HEK293 (cell line): ENCODE measurements around the gene OBSCN.

Experiments used
- CTCF ChIA-PET: fragments of 350-600 bp; formaldehyde crosslinking; extraction: SDS; loops from one replicate; lab custom pipeline; 2021; ENCODE audit warnings: antibody characterized with exemption; lab: Yijun Ruan, JAX
- POLR2A ChIA-PET: fragments of 300-600 bp; formaldehyde crosslinking; extraction: SDS; loops from one replicate; lab custom pipeline; 2020; ENCODE audit warnings: antibody characterized with exemption, inconsistent platforms; lab: Yijun Ruan, JAX
- H3K27ac ChIP-seq: fragments of 200-500 bp; sonication (Bioruptor generic); 2 replicates; pipeline ENCODE4 v1.5.1; 2014; ENCODE audit warnings: low read depth, low read length, control low read depth, inconsistent platforms; ENCODE audit errors: extremely low read depth
- H3K36me3 ChIP-seq, 2 experiments: fragments of 200-500 bp in 1 of 2; sonication (Bioruptor generic) in 1 of 2; 1 replicate in 1 of 2; 2 replicates in 1 of 2; pipeline ENCODE4 v1.5.1; 2014 to 2017; ENCODE audit warnings: inconsistent platforms in 2 of 2, low read length in 2 of 2; ENCODE audit not compliant: control insufficient read depth in 2 of 2, insufficient read depth in 1 of 2
- H3K4me1 ChIP-seq: fragments of 200-500 bp; sonication (Bioruptor generic); 2 replicates; pipeline ENCODE4 v1.5.1; 2014; ENCODE audit warnings: mild to moderate bottlenecking, low read length, inconsistent platforms; ENCODE audit not compliant: control insufficient read depth, insufficient read depth
- H3K4me3 ChIP-seq: 2 replicates; pipeline ENCODE4 v1.5.1; 2011; ENCODE audit warnings: low read depth, mild to moderate bottlenecking, control low read depth, low read length, moderate library complexity
- H3K9me3 ChIP-seq: fragments of 200-500 bp; sonication (Bioruptor generic); 2 replicates; pipeline ENCODE4 v1.5.1; 2014; ENCODE audit warnings: low read depth, low read length, inconsistent platforms; ENCODE audit not compliant: control insufficient read depth, insufficient read depth
- FEZF1 ChIP-seq: fragments of 450-650 bp; formaldehyde crosslinking; IDR thresholded peaks from 2 replicates; pipeline ENCODE4 v1.5.1; 2016; ENCODE audit warnings: missing biosample characterization, missing genetic modification characterization
- HOXA7 ChIP-seq: sonication (generic); formaldehyde crosslinking; IDR thresholded peaks from 2 replicates; pipeline ENCODE4 v1.8.1; 2022; ENCODE audit warnings: missing genetic modification reagents, borderline replicate concordance
- HOXC10 ChIP-seq: sonication (generic); formaldehyde crosslinking; IDR thresholded peaks from 2 replicates; pipeline ENCODE4 v1.8.1; 2023; ENCODE audit warnings: mild to moderate bottlenecking, missing genetic modification reagents
- KLF10 ChIP-seq: fragments of 450-650 bp; IDR thresholded peaks from 2 replicates; pipeline ENCODE4 v1.5.1; 2018; ENCODE audit warnings: missing biosample characterization, mild to moderate bottlenecking, missing genetic modification characterization
- KLF8 ChIP-seq: fragments of 450-650 bp; formaldehyde crosslinking; IDR thresholded peaks from 2 replicates; pipeline ENCODE4 v1.5.1; 2016; ENCODE audit warnings: missing biosample characterization, missing genetic modification characterization
- MEIS1 ChIP-seq: sonication (generic); formaldehyde crosslinking; IDR thresholded peaks from 2 replicates; pipeline ENCODE4 v1.8.1; 2022; ENCODE audit warnings: missing genetic modification reagents, mild to moderate bottlenecking, borderline replicate concordance
- OSR2 ChIP-seq: fragments of 450-650 bp; formaldehyde crosslinking; IDR thresholded peaks from 2 replicates; pipeline ENCODE4 v1.5.1; 2016; ENCODE audit warnings: missing biosample characterization, missing genetic modification characterization
- RBAK ChIP-seq: fragments of 450-650 bp; formaldehyde crosslinking; IDR thresholded peaks from 2 replicates; pipeline ENCODE4 v1.5.1; 2016; ENCODE audit warnings: missing biosample characterization, missing genetic modification characterization
- REPIN1 ChIP-seq: fragments of 450-650 bp; formaldehyde crosslinking; IDR thresholded peaks from 2 replicates; pipeline ENCODE4 v1.5.1; 2017; ENCODE audit warnings: missing biosample characterization, missing genetic modification characterization, low read depth
- SP2 ChIP-seq: fragments of 450-650 bp; formaldehyde crosslinking; IDR thresholded peaks from 2 replicates; pipeline ENCODE4 v1.5.1; 2016; ENCODE audit warnings: missing biosample characterization, missing genetic modification characterization
- ZBTB17 ChIP-seq: fragments of 450-650 bp; formaldehyde crosslinking; IDR thresholded peaks from 2 replicates; pipeline ENCODE4 v1.5.1; 2016; ENCODE audit warnings: missing biosample characterization, missing genetic modification characterization
- ZBTB26 ChIP-seq: fragments of 450-650 bp; formaldehyde crosslinking; optimal IDR thresholded peaks from 2 replicates; pipeline ENCODE3; 2016; ENCODE audit warnings: missing biosample characterization, mild to moderate bottlenecking, missing genetic modification characterization
- ZBTB48 ChIP-seq: fragments of 450-650 bp; formaldehyde crosslinking; IDR thresholded peaks from 2 replicates; pipeline ENCODE4 v1.5.1; 2016; ENCODE audit warnings: missing biosample characterization, missing genetic modification characterization
- ZFP37 ChIP-seq: fragments of 450-650 bp; formaldehyde crosslinking; IDR thresholded peaks from 2 replicates; pipeline ENCODE4 v1.5.1; 2016; ENCODE audit warnings: missing biosample characterization, missing genetic modification characterization
- ZNF121 ChIP-seq: fragments of 450-650 bp; formaldehyde crosslinking; IDR thresholded peaks from 2 replicates; pipeline ENCODE4 v1.5.1; 2016; ENCODE audit warnings: missing biosample characterization, missing genetic modification characterization
- ZNF169 ChIP-seq: fragments of 450-650 bp; formaldehyde crosslinking; IDR thresholded peaks from 2 replicates; pipeline ENCODE4 v1.5.1; 2016; ENCODE audit warnings: missing biosample characterization, missing genetic modification characterization
- ZNF18 ChIP-seq: fragments of 450-650 bp; formaldehyde crosslinking; IDR thresholded peaks from 2 replicates; pipeline ENCODE4 v1.5.1; 2016; ENCODE audit warnings: missing biosample characterization, missing genetic modification characterization
- ZNF223 ChIP-seq: fragments of 450-650 bp; formaldehyde crosslinking; IDR thresholded peaks from 2 replicates; pipeline ENCODE4 v1.5.1; 2016; ENCODE audit warnings: missing biosample characterization, missing genetic modification characterization
- ZNF24 ChIP-seq: fragments of 450-650 bp; formaldehyde crosslinking; IDR thresholded peaks from 2 replicates; pipeline ENCODE4 v1.5.1; 2016; ENCODE audit warnings: missing biosample characterization, missing genetic modification characterization
- ZNF366 ChIP-seq: fragments of 450-650 bp; formaldehyde crosslinking; conservative IDR thresholded peaks from 2 replicates; pipeline ENCODE4 v1.5.1; 2016; ENCODE audit warnings: missing biosample characterization, missing genetic modification characterization
- ZNF37A ChIP-seq: fragments of 450-650 bp; IDR thresholded peaks from 2 replicates; pipeline ENCODE4 v1.5.1; 2018; ENCODE audit warnings: missing biosample characterization, missing genetic modification characterization
- ZNF426 ChIP-seq: fragments of 450-650 bp; formaldehyde crosslinking; IDR thresholded peaks from 2 replicates; pipeline ENCODE4 v1.5.1; 2017; ENCODE audit warnings: missing biosample characterization, missing genetic modification characterization, mild to moderate bottlenecking, inconsistent platforms, moderate library complexity
- ZNF514 ChIP-seq: fragments of 450-650 bp; formaldehyde crosslinking; IDR thresholded peaks from 2 replicates; pipeline ENCODE4 v1.5.1; 2016; ENCODE audit warnings: missing biosample characterization, missing genetic modification characterization
- ZNF549 ChIP-seq: fragments of 450-650 bp; IDR thresholded peaks from 2 replicates; pipeline ENCODE4 v1.5.1; 2018; ENCODE audit warnings: missing biosample characterization, missing genetic modification characterization, mild to moderate bottlenecking, inconsistent platforms, moderate library complexity
- ZNF621 ChIP-seq: fragments of 450-650 bp; formaldehyde crosslinking; IDR thresholded peaks from 2 replicates; pipeline ENCODE4 v1.5.1; 2017; ENCODE audit warnings: missing biosample characterization, missing genetic modification characterization
- ZNF629 ChIP-seq: fragments of 450-650 bp; formaldehyde crosslinking; IDR thresholded peaks from 2 replicates; pipeline ENCODE4 v1.5.1; 2017; ENCODE audit warnings: missing biosample characterization, missing genetic modification characterization
- ZNF76 ChIP-seq: fragments of 450-650 bp; formaldehyde crosslinking; IDR thresholded peaks from 2 replicates; pipeline ENCODE4; 2016; ENCODE audit warnings: low read depth, missing biosample characterization, missing genetic modification characterization, borderline replicate concordance
- ZNF768 ChIP-seq: fragments of 450-650 bp; formaldehyde crosslinking; IDR thresholded peaks from 2 replicates; pipeline ENCODE4 v1.5.1; 2018; ENCODE audit warnings: missing biosample characterization, mild to moderate bottlenecking, missing genetic modification characterization
- ZNF791 ChIP-seq: fragments of 450-650 bp; formaldehyde crosslinking; IDR thresholded peaks from 2 replicates; pipeline ENCODE4 v1.5.1; 2016; ENCODE audit warnings: missing biosample characterization, missing genetic modification characterization
- ZSCAN18 ChIP-seq: fragments of 450-650 bp; formaldehyde crosslinking; IDR thresholded peaks from 2 replicates; pipeline ENCODE4 v1.5.1; 2016; ENCODE audit warnings: missing biosample characterization, missing genetic modification characterization
- ZSCAN5A ChIP-seq: fragments of 450-650 bp; formaldehyde crosslinking; IDR thresholded peaks from 2 replicates; pipeline ENCODE4 v1.5.1; 2016; ENCODE audit warnings: missing biosample characterization, missing genetic modification characterization

Gene OBSCN

GRCh38 chr1:228385232-228385631 lies 177.4 kb downstream of the OBSCN start:
- Histone ChIP-seq H3K4me3 (no peak overlapping the region), H3K4me1 (no peaks in the 10 kb centered on the region), H3K9me3 (no peaks in the 10 kb centered on the region), H3K36me3 (no peaks in the 10 kb centered on the region), H3K27ac (no peak overlapping the region)
- ChIA-PET CTCF (interaction anchor here (0.5 to 1.4 kb wide), 4 partner anchors 130 to 812 kb away, joined by 3 to 5 read pairs (median 4); partner anchors contain the start of gene IBA57), POLR2A (interaction anchor here (1.0 kb wide), 1 partner anchor 10 kb away, joined by 3 read pairs; no protein-coding TSS in a partner anchor)
- TF ChIP-seq ZBTB17 (tag by site-specific recombination) (peak; percentile 15; the same call in 1 of the 2 replicates), REPIN1 (tag by site-specific recombination) (no peak), ZSCAN18 (tag by site-specific recombination) (no peak), KLF8 (tag by site-specific recombination) (no peak), ZNF514 (tag by site-specific recombination) (no peak), ZNF549 (tag by site-specific recombination) (no peak), ZBTB26 (tag by site-specific recombination) (no peak), KLF10 (tag by site-specific recombination) (no peak), ZNF366 (tag by site-specific recombination) (0 out of 2 replicates have a peak, but pooled peaks have one; percentile 13), MEIS1 (CRISPR knock-in tag) (no peak), ZNF621 (tag by site-specific recombination) (no peak), ZNF18 (tag by site-specific recombination) (no peak), SP2 (tag by site-specific recombination) (no peak)

- POLR2A ChIA-PET = interaction anchor here (0.5 kb wide), 1 partner anchor 20 kb away, joined by 4 read pairs; the partner anchor contains the start of gene TRIM11
These were observed 179.5 kb downstream of the OBSCN start for GRCh38 chr1:228387321-228387720.

More at GRCh38 chr1:228387321-228387720, 179.5 kb downstream of the OBSCN start:
- H3K4me1 ChIP-seq = no peaks in the 10 kb centered on the region
- no peak overlapping the region for H3K4me3 ChIP-seq
- no peak overlapping the region for H3K27ac ChIP-seq
- CTCF ChIA-PET = no interaction called here
- H3K36me3 ChIP-seq = peaks cover 0 to 2% of the 10 kb centered on the region in 2 experiments; a peak in 1 of 3 replicates
- TF ChIP-seq ZNF169 (tag by site-specific recombination) (no peak), ZNF24 (tag by site-specific recombination) (no peak), ZFP37 (tag by site-specific recombination) (no peak), HOXA7 (CRISPR knock-in tag) (no peak), ZNF37A (no peak), SP2 (tag by site-specific recombination) (no peak), ZBTB48 (no peak), RBAK (tag by site-specific recombination) (no peak), FEZF1 (tag by site-specific recombination) (no peak), ZNF121 (tag by site-specific recombination) (no peak), HOXC10 (CRISPR knock-in tag) (no peak), ZNF223 (tag by site-specific recombination) (no peak), ZNF426 (tag by site-specific recombination) (no peak), ZNF629 (tag by site-specific recombination) (no peak), ZNF768 (tag by site-specific recombination) (no peak), ZNF76 (tag by site-specific recombination) (no peak), OSR2 (tag by site-specific recombination) (no peak), ZSCAN5A (tag by site-specific recombination) (no peak), ZNF791 (tag by site-specific recombination) (no peak)
- no peaks in the 10 kb centered on the region for H3K9me3 ChIP-seq
